Tibial nerve (tissue), 4 donors: ENCODE results near the gene SERF2.

Source experiments
- EP300 ChIP-seq, 2 donors: sonication (generic); formaldehyde crosslinking; IDR thresholded peaks; one replicate each; pipeline ENCODE4 v1.6.1; 2017; ENCODE audit warnings: antibody characterized with exemption in 2 of 2, mild to moderate bottlenecking in 1 of 2
- POLR2A ChIP-seq, 2 donors: fragments of 450-650 bp; IDR thresholded peaks; one replicate each; pipeline ENCODE4 v1.6.1; 2017; ENCODE audit warnings: antibody characterized with exemption in 2 of 2, mild to moderate bottlenecking in 2 of 2, moderate library complexity in 2 of 2
- TF ChIP-seq, protein P1 (sequence below), 5 experiments: fragments of 200-600 bp in 3 of 5; fragments of 450-650 bp in 2 of 5; sonication (generic) in 3 of 5; IDR thresholded peaks; one replicate each; pipeline ENCODE4 v1.5.1; 2016 to 2019; ENCODE audit warnings: antibody characterized with exemption in 5 of 5, mild to moderate bottlenecking in 3 of 5, moderate library complexity in 2 of 5

DNA sequence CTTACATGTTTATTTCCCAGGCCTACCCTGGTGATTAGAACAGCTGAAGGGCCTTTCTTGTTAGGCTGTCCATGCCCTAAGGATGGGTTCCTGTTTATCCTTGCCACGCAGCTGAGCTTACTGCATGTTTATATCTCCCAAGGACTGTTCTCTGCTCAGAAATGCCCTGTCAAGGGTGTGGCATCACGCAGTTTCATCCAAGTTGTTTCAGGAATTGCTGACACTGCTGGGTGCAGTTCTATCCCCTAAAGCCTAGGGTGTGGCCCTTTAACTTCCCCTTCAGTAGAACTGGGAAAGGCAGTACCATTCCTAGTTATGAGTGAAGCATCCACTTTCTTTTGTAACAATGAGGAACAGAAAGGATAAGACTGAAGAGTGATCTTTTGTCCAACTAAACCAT, 20.3 kb upstream of the SERF2 start:
- TF ChIP-seq, protein P1, sequence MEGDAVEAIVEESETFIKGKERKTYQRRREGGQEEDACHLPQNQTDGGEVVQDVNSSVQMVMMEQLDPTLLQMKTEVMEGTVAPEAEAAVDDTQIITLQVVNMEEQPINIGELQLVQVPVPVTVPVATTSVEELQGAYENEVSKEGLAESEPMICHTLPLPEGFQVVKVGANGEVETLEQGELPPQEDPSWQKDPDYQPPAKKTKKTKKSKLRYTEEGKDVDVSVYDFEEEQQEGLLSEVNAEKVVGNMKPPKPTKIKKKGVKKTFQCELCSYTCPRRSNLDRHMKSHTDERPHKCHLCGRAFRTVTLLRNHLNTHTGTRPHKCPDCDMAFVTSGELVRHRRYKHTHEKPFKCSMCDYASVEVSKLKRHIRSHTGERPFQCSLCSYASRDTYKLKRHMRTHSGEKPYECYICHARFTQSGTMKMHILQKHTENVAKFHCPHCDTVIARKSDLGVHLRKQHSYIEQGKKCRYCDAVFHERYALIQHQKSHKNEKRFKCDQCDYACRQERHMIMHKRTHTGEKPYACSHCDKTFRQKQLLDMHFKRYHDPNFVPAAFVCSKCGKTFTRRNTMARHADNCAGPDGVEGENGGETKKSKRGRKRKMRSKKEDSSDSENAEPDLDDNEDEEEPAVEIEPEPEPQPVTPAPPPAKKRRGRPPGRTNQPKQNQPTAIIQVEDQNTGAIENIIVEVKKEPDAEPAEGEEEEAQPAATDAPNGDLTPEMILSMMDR (IDR thresholded peaks at IDR 0.05), result no peak
- TF ChIP-seq POLR2A (IDR thresholded peaks at IDR 0.05) (no peak), EP300 (IDR thresholded peaks at IDR 0.05) (peak in 1 of 2 donors; percentile 41)
